Measurements from ENCODE around the gene MYO3B.

MYO3B gene

GRCh38 chr2:170177950-170178781, at the start of gene MYO3B:
TSS of gene MYO3B (plus strand) at chr2:170178147. CDS start at chr2:170178288, 141 bp downstream.
- DNase-seq, result no peak

- DNase-seq, result no peak
Measured at GRCh38 chr2:170139276-170139967, 38.5 kb upstream of the MYO3B start.

GRCh38 chr2:170140561-170140960, 37.4 kb upstream of the MYO3B start:
- no peak for DNase-seq

GRCh38 chr2:170141865-170142264, 36.1 kb upstream of the MYO3B start:
- no peak for DNase-seq

- no peak for DNase-seq
Measured at GRCh38 chr2:170142502-170142901, 35.4 kb upstream of the MYO3B start.

GRCh38 chr2:170143045-170143717, 34.8 kb upstream of the MYO3B start:
- no peak for DNase-seq

GRCh38 chr2:170144761-170145160, 33.2 kb upstream of the MYO3B start:
- no peak for DNase-seq

- DNase-seq, result no peak
Measured at GRCh38 chr2:170145191-170145590, 32.8 kb upstream of the MYO3B start.

GRCh38 chr2:170145675-170146432, 32.1 kb upstream of the MYO3B start:
- no peak for DNase-seq

GRCh38 chr2:170146784-170147183, 31.2 kb upstream of the MYO3B start:
- no peak for DNase-seq

GRCh38 chr2:170147576-170147975, 30.4 kb upstream of the MYO3B start:
- no peak for DNase-seq

GRCh38 chr2:170148161-170148560, 29.8 kb upstream of the MYO3B start:
- no peak for DNase-seq

- no peak for DNase-seq
Measured at GRCh38 chr2:170152421-170152820, 25.5 kb upstream of the MYO3B start.

GRCh38 chr2:170155022-170155722, 22.8 kb upstream of the MYO3B start:
- no peak for DNase-seq

GRCh38 chr2:170155723-170156253, 22.2 kb upstream of the MYO3B start:
- no peak for DNase-seq

GRCh38 chr2:170156592-170156991, 21.4 kb upstream of the MYO3B start:
- no peak for DNase-seq

- DNase-seq, result no peak
Measured at GRCh38 chr2:170157025-170157684, 20.8 kb upstream of the MYO3B start.

GRCh38 chr2:170159060-170159459, 18.9 kb upstream of the MYO3B start:
- no peak for DNase-seq

GRCh38 chr2:170161516-170162270, 16.3 kb upstream of the MYO3B start:
- no peak for DNase-seq

GRCh38 chr2:170162271-170162632, 15.7 kb upstream of the MYO3B start:
- DNase-seq, result no peak
